MM.1S (cell line): ENCODE data around the gene DEDD.

ENCODE experiments used
- DNase-seq: peaks from one replicate; pipeline ENCODE4 v3.0.0-alpha.2; 2015
- H2AFZ ChIP-seq: fragments of 300-600 bp; sonication (generic); 2 replicates; pipeline ENCODE4 v1.6.0; 2016; ENCODE audit warnings: antibody characterized with exemption, low read length
- H3F3A ChIP-seq: fragments of 300-600 bp; sonication (generic); 2 replicates; pipeline ENCODE4 v1.6.1; 2016; ENCODE audit warnings: mild to moderate bottlenecking, antibody characterized with exemption, low read length, moderate library complexity, mixed read lengths; ENCODE audit not compliant: insufficient read depth
- H3K27ac ChIP-seq: fragments of 300-600 bp; sonication (generic); 2 replicates; pipeline ENCODE4 v1.5.1; 2016; ENCODE audit warnings: mild to moderate bottlenecking, low read length
- H3K27me3 ChIP-seq: fragments of 300-600 bp; sonication (generic); replicated peaks from 2 replicates; pipeline ENCODE4 v1.6.0; 2016; ENCODE audit warnings: low read length; ENCODE audit not compliant: insufficient read depth
- H3K36me3 ChIP-seq: fragments of 300-600 bp; sonication (generic); replicated peaks from 2 replicates; pipeline ENCODE4 v1.6.1; 2016; ENCODE audit warnings: mild to moderate bottlenecking, low read length, mixed read lengths; ENCODE audit not compliant: insufficient read depth
- H3K4me1 ChIP-seq: fragments of 300-600 bp; sonication (generic); 2 replicates; pipeline ENCODE4 v1.6.1; 2016; ENCODE audit warnings: low read length, mixed read lengths
- H3K4me2 ChIP-seq: fragments of 300-600 bp; sonication (generic); 2 replicates; pipeline ENCODE4 v1.6.0; 2016; ENCODE audit warnings: low read depth, low read length
- H3K4me3 ChIP-seq: fragments of 300-600 bp; sonication (generic); 2 replicates; pipeline ENCODE4 v1.5.1; 2016; ENCODE audit warnings: low read length, mixed read lengths
- H3K79me2 ChIP-seq: fragments of 300-600 bp; sonication (generic); 2 replicates; pipeline ENCODE4 v1.6.1; 2016; ENCODE audit warnings: mixed run types, low read length, mixed read lengths
- H3K9ac ChIP-seq: fragments of 300-600 bp; sonication (generic); 2 replicates; pipeline ENCODE4 v1.6.1; 2016; ENCODE audit warnings: low read length, mixed read lengths
- H3K9me2 ChIP-seq: fragments of 300-600 bp; sonication (generic); replicated peaks from 2 replicates; pipeline ENCODE4 v1.6.1; 2016; ENCODE audit warnings: mild to moderate bottlenecking, low read length, mixed read lengths; ENCODE audit not compliant: insufficient read depth
- H3K9me3 ChIP-seq: fragments of 300-600 bp; sonication (generic); replicated peaks from 2 replicates; pipeline ENCODE4 v1.6.1; 2016; ENCODE audit warnings: mild to moderate bottlenecking, low read length, mixed read lengths; ENCODE audit not compliant: insufficient read depth
- H4K20me1 ChIP-seq: fragments of 300-600 bp; sonication (generic); 2 replicates; pipeline ENCODE4 v1.6.1; 2016; ENCODE audit warnings: mild to moderate bottlenecking, low read length, moderate library complexity, mixed read lengths; ENCODE audit not compliant: insufficient read depth
- EZH2 ChIP-seq: fragments of 300-600 bp; sonication (generic); optimal IDR thresholded peaks from 2 replicates; pipeline ENCODE3; 2017; ENCODE audit warnings: low read depth, mild to moderate bottlenecking, antibody characterized with exemption, low read length, mixed read lengths
- EZH2phosphoT487 ChIP-seq: fragments of 300-600 bp; sonication (generic); IDR thresholded peaks from 2 replicates; pipeline ENCODE4 v1.6.1; 2018; ENCODE audit warnings: antibody characterized with exemption, low read length
- TF ChIP-seq, protein P1 (sequence below): fragments of 300-600 bp; sonication (generic); IDR thresholded peaks from 2 replicates; pipeline ENCODE4 v1.5.1; 2016; ENCODE audit warnings: antibody characterized with exemption, low read length, mixed read lengths

The DEDD gene

DNA sequence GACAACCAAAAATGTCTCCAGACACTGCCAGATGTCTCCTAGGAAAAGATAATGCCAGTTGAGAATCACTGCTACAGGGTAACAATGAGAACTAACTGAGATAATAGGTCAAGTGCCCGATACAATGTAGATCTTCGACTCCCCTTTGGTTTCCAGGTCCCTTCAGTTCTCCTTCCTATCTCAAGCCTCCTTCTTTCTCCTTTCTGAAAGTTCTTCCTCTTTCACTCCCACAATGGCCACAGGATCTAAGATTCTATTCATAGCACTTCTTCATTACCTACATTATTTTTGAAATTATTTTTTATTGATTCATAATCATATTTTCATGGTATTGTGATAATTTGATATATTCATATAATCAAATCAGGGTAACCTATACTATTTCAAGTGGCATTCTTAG, 20.9 kb downstream of the DEDD start:
- Histone ChIP-seq H3K27me3 (no peaks in the 10 kb centered on the region), H3K9me2 (no peaks in the 10 kb centered on the region), H3K9me3 (no peaks in the 10 kb centered on the region), H4K20me1 (peaks cover 10% of the 10 kb centered on the region; the same call in 1 of the 2 replicates), H3K4me3 (no peak overlapping the region), H2AFZ (no peak overlapping the region), H3K9ac (no peak overlapping the region), H3F3A (no peaks in the 10 kb centered on the region; the same call in 1 of the 2 replicates), H3K4me2 (no peak overlapping the region), H3K36me3 (no peaks in the 10 kb centered on the region; the same call in 1 of the 2 replicates), H3K79me2 (peaks cover 95% of the 10 kb centered on the region), H3K4me1 (peaks cover 18% of the 10 kb centered on the region), H3K27ac (no peak overlapping the region)
- DNase-seq, result no peak
- TF ChIP-seq EZH2, result no peak
- no peak for TF ChIP-seq EZH2phosphoT487
- TF ChIP-seq, protein P1, sequence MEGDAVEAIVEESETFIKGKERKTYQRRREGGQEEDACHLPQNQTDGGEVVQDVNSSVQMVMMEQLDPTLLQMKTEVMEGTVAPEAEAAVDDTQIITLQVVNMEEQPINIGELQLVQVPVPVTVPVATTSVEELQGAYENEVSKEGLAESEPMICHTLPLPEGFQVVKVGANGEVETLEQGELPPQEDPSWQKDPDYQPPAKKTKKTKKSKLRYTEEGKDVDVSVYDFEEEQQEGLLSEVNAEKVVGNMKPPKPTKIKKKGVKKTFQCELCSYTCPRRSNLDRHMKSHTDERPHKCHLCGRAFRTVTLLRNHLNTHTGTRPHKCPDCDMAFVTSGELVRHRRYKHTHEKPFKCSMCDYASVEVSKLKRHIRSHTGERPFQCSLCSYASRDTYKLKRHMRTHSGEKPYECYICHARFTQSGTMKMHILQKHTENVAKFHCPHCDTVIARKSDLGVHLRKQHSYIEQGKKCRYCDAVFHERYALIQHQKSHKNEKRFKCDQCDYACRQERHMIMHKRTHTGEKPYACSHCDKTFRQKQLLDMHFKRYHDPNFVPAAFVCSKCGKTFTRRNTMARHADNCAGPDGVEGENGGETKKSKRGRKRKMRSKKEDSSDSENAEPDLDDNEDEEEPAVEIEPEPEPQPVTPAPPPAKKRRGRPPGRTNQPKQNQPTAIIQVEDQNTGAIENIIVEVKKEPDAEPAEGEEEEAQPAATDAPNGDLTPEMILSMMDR, result no peak

DNA sequence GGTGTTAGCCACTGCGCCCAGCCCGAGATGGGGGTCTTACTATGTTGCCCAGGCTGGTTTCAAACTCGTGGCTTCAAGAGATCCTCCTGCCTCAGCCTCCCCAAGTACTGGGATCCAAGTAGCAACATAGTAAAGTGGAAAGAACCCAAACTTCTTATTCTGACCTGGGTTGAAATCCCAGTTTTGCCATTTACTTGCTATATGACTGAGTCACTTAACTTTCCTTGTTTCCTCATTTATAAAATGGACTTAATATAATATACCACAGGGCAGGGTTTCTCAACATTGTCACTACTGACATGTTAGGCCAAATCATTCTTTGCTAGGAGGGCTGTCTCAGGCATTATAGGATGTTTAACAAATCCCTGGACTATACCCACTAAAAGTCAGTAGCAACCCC, 21.4 kb downstream of the DEDD start:
- Histone ChIP-seq H3K4me3 (no peak overlapping the region), H3K36me3 (no peaks in the 10 kb centered on the region; the same call in 1 of the 2 replicates), H3K4me2 (no peak overlapping the region), H4K20me1 (peaks cover 10% of the 10 kb centered on the region; the same call in 1 of the 2 replicates), H3F3A (no peaks in the 10 kb centered on the region; the same call in 1 of the 2 replicates), H3K79me2 (peaks cover 95% of the 10 kb centered on the region), H3K27me3 (no peaks in the 10 kb centered on the region), H3K9me2 (no peaks in the 10 kb centered on the region), H2AFZ (no peak overlapping the region), H3K9ac (no peak overlapping the region), H3K4me1 (peaks cover 15% of the 10 kb centered on the region; the same call in 1 of the 2 replicates), H3K9me3 (no peaks in the 10 kb centered on the region), H3K27ac (no peak overlapping the region)
- DNase-seq, result no peak
- TF ChIP-seq EZH2phosphoT487, result no peak
- TF ChIP-seq, protein P1, result no peak
- TF ChIP-seq EZH2, result no peak

DNA sequence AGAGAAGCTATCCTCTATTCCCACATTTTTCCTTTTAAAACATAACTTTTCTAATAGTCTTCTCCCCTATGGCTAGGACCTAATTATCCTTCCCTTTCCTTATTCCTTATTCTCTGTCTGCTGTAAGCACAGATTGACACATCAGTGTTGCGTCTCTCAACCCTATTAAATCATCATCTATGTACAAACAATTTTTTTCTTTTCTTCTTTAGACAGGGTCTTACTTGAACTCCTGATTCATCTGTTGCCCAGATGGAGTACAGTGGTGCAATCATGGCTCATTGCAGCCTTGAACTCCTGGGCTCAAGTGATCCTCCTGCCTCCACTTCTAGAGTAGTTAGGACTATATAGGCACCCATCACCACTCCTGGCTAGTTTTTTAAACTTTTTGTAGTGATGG, 26.0 kb downstream of the DEDD start:
- TF ChIP-seq, protein P1, result no peak
- no peak for TF ChIP-seq EZH2phosphoT487
- TF ChIP-seq EZH2, result no peak
- H4K20me1 ChIP-seq, result 0 out of 2 replicates have a peak, but pooled peaks cover 2% of the 10 kb centered on the region
- H3K27ac ChIP-seq, result no peak overlapping the region
- H3K4me2 ChIP-seq, result no peak overlapping the region
- no peaks in the 10 kb centered on the region; the same call in 1 of the 2 replicates for H3F3A ChIP-seq
- peaks cover 84% of the 10 kb centered on the region for H3K79me2 ChIP-seq
- no peaks in the 10 kb centered on the region for H3K27me3 ChIP-seq
- no peak overlapping the region for H3K4me3 ChIP-seq
- no peak for DNase-seq
- H2AFZ ChIP-seq, result no peak overlapping the region
- H3K4me1 ChIP-seq, result no peaks in the 10 kb centered on the region
- H3K9ac ChIP-seq, result no peak overlapping the region
- no peaks in the 10 kb centered on the region for H3K9me2 ChIP-seq
- H3K36me3 ChIP-seq, result peaks cover 4% of the 10 kb centered on the region; the same call in 1 of the 2 replicates
- no peaks in the 10 kb centered on the region for H3K9me3 ChIP-seq
